ENCODE results near the gene MYO1F.

The MYO1F gene

DNA sequence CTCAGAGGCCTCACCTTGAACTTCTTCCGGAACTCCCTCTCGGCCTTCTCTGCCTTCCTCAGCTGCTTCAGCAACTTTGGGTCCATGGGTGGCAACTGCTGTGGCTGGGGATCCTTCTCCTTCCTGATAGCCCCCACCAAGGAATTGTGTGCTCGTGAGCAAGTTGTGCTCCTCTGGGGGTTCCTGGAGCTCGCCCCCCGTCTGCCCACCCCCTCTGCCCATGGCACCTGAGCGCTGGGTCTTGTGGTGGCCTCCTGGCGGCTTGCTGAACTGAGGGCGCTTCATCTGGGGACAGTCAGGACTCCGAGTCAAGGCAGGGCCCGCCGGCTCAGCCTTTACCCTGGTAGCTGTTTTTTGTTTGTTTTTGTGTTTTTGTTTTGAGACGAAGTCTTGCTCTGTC lies 86.4 kb downstream of the MYO1F start:
- no peak overlapping the region for H3K27ac ChIP-seq
- DNase-seq (ENCODE audit: low spot score) = no peak
- no peak overlapping the region for H3K4me3 ChIP-seq
- TF ChIP-seq, protein P1, sequence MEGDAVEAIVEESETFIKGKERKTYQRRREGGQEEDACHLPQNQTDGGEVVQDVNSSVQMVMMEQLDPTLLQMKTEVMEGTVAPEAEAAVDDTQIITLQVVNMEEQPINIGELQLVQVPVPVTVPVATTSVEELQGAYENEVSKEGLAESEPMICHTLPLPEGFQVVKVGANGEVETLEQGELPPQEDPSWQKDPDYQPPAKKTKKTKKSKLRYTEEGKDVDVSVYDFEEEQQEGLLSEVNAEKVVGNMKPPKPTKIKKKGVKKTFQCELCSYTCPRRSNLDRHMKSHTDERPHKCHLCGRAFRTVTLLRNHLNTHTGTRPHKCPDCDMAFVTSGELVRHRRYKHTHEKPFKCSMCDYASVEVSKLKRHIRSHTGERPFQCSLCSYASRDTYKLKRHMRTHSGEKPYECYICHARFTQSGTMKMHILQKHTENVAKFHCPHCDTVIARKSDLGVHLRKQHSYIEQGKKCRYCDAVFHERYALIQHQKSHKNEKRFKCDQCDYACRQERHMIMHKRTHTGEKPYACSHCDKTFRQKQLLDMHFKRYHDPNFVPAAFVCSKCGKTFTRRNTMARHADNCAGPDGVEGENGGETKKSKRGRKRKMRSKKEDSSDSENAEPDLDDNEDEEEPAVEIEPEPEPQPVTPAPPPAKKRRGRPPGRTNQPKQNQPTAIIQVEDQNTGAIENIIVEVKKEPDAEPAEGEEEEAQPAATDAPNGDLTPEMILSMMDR (IDR thresholded peaks at IDR 0.05) = no peak

DNA sequence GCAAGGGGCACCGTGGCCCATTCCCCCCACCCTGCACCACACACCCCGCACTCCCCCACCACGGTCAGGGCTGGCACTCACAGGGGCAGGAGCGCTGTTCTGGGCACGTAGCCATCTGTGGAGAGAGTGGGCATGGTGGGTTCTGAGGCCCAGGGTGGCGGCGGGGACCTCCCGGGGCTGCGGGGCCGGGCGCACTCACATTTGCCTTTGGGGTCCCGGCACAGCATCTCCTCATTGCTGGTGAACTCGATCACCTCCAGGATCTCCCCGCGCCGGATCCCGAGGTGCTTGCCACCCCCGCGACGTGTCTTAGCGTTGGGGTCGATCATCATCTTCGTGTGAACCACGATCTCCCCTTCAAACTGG lies 86.9 kb downstream of the MYO1F start:
- H3K4me3 ChIP-seq = no peak overlapping the region
- DNase-seq (ENCODE audit: low spot score) = no peak
- TF ChIP-seq, protein P1 (IDR thresholded peaks at IDR 0.05) = no peak
- H3K27ac ChIP-seq = no peak overlapping the region

DNA sequence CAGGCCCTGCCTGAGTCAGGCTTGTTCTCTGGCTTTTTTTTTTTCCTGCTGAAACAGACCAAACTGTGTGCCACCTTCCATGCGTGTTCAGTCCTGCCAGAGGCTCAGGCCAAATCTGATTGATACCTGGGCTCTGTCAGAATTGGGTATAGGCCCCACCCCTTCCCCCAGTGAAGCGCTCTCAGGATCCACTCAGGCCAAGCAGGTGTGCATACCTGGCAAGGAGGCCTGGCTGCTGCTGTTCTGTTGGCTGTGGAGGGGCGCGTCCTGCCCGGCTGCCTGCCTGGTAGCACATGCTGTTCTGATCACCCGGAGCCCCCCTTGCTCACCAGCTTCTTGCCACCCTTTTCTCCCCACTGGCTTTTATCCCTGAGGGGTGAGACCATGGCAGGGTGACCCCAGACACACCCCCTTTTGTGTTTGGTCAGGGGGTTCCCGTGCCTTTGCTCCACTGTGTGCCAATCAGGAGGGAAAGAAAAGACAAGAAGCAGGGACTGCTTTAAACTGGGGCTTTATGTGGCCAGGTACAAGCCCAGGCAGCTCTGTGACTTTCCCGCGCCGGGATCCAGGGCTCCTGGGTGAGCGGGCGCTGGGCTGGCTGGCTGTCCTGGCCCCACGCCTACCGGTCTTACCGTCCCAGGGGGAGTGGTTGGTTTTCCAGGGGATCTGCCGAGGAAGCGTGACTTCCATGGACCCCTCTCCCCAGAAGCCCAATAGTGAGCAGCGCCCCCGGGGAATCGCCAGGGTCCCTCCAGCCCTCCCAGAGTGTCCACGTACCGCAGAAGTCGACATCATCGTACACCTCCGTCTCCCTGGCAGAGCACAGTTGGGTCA lies 87.5 kb downstream of the MYO1F start:
- TF ChIP-seq, protein P1 (IDR thresholded peaks at IDR 0.05) = no peak
- DNase-seq (ENCODE audit: low spot score) = no peak
- H3K27ac ChIP-seq = no peak overlapping the region
- no peak overlapping the region for H3K4me3 ChIP-seq

DNA sequence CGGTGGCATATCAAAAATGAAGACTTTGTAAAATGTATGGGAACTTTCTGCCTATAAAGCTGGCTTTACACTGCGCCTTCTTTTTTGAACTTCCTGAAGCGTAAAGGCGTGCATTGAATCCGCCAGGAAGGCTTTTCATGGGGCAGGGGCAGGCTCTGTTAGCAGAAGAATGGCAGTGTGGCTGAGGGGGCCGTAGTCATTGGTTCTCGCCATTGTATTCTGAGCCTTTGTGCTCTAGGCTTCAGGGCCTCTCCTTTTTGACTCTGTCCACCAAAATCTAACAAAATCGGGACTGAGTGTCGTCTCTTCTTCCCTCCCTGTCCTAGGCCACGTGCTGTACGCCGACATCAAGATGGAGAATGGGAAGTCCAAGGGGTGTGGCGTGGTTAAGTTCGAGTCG lies 88.9 kb downstream of the MYO1F start:
- Histone ChIP-seq H3K27ac (no peak overlapping the region), H3K4me3 (no peak overlapping the region)

DNA sequence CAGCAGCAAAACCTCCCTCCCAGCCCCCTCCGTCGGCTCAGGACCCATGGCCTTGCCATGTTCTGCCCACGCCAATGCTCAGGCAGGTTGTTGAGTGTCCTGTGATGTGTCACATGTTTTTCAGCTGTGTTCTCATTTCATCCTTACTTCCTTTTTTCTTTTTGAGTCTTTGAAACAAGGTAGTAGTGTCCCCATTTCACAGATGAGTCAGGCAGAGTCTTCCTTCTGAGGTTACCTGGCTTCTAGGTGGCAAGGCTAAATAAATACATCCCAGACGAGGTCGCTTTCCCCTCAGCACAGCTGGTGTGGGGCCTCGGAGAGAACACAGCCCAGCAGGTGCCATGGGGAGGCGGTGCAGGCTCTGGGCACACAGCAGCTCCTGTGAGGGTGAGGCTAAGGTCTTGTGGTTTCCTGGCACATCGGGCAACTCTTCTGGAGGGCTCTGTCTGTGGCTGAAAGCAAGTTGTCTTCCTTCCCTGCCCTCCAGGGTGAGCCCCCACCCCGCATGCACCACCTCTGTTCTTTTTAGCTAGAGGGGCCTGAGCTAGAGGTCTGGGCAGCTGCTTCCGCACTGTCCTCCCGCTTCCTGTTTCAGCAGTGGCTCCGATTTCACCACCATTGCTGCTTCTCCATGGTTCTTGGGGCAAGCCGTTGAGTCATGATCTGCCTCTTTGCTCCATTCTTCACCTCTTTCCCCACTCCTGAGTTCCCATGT lies 89.9 kb downstream of the MYO1F start:
- no peak for DNase-seq (ENCODE audit: low spot score)
- Histone ChIP-seq H3K27ac (peak overlapping the region in 1 of 2 donors; percentile 65), H3K4me3 (no peak overlapping the region)
- TF ChIP-seq, protein P1 (IDR thresholded peaks at IDR 0.05) = no peak

More for the DNA sequence above, 88.9 kb downstream of the MYO1F start:
- DNase-seq (ENCODE audit: low spot score) = no peak
- TF ChIP-seq, protein P1 (IDR thresholded peaks at IDR 0.05) = no peak

DNA sequence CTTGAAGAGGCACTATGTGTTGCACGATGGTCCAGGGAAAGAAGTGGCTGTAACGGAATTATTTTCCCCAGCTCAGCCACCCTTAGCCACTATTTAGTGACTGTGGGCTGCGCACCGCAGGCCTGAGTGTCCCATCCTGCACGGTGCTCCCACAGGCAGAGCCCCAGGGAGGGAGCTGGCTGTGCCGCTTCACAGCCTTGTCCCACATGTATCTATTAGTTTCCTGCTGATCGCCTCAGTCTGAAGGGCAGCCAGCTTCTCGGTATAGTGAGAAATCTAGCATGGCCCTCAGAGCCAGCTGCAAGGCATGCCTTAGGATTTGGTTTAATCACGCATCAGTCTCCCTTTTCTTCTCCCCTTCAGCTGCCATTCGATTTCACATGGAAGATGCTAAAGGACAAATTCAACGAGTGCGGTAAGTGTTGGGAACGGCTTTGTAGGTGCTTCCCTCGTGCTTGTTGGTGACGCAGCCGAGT lies 90.5 kb downstream of the MYO1F start:
- peak overlapping the region in 1 of 2 donors; percentile 65 for H3K27ac ChIP-seq
- TF ChIP-seq, protein P1 (IDR thresholded peaks at IDR 0.05) = no peak
- no peak overlapping the region for H3K4me3 ChIP-seq
- no peak for DNase-seq (ENCODE audit: low spot score)

All from coronary artery (tissue), 2 donors.